GM23338 (cell line): Measurements from ENCODE around the gene CUEDC1. TPM values are rescaled to one million over a fixed set of nuclear protein-coding genes. Genes with fewer than 3 reads are reported as not detected.

ENCODE experiments used
- ATAC-seq: fragments of 200-7000 bp; cut with Tn5 transposase; 3 replicates; pipeline ENCODE4 v1.9.1; 2020
- DNase-seq: peaks from one replicate; pipeline ENCODE4 v3.0.0-alpha.2; 2015; ENCODE audit warnings: low spot score
- H2AFZ ChIP-seq: fragments of 200-600 bp; sonication (generic); 2 replicates; pipeline ENCODE4 v1.8.0; 2016; ENCODE audit warnings: antibody characterized with exemption, mild to moderate bottlenecking, moderate library complexity
- H3F3A ChIP-seq: fragments of 200-600 bp; sonication (generic); replicated peaks from 2 replicates; pipeline ENCODE4 v1.8.0; 2017; ENCODE audit warnings: antibody characterized with exemption, mixed run types, low read depth
- H3K27ac ChIP-seq: fragments of 200-600 bp; sonication (generic); 2 replicates; pipeline ENCODE4 v1.6.1; 2016; ENCODE audit warnings: low read depth
- H3K27me3 ChIP-seq: fragments of 200-600 bp; sonication (generic); 2 replicates; pipeline ENCODE4 v1.8.0; 2016; ENCODE audit warnings: mild to moderate bottlenecking, mixed run types, moderate library complexity; ENCODE audit not compliant: insufficient read depth
- H3K36me3 ChIP-seq: fragments of 200-600 bp; sonication (generic); 2 replicates; pipeline ENCODE4 v1.8.0; 2016; ENCODE audit warnings: mild to moderate bottlenecking; ENCODE audit not compliant: insufficient read depth
- H3K4me1 ChIP-seq: fragments of 200-600 bp; sonication (generic); 2 replicates; pipeline ENCODE4 v1.8.0; 2016; ENCODE audit warnings: mild to moderate bottlenecking, moderate library complexity; ENCODE audit not compliant: insufficient read depth
- H3K4me2 ChIP-seq: fragments of 200-600 bp; sonication (generic); 2 replicates; pipeline ENCODE4 v1.7.1; 2017; ENCODE audit warnings: mixed run types
- H3K4me3 ChIP-seq: fragments of 200-600 bp; sonication (generic); 2 replicates; pipeline ENCODE4 v1.6.1; 2016; ENCODE audit warnings: mixed run types
- H3K79me2 ChIP-seq: fragments of 200-600 bp; sonication (generic); replicated peaks from 2 replicates; pipeline ENCODE4 v1.8.0; 2017; ENCODE audit warnings: mild to moderate bottlenecking; ENCODE audit not compliant: insufficient read depth
- H3K9me2 ChIP-seq: fragments of 200-600 bp; sonication (generic); 2 replicates; pipeline ENCODE4 v1.8.0; 2017; ENCODE audit not compliant: insufficient read depth
- H4K20me1 ChIP-seq: fragments of 200-600 bp; sonication (generic); replicated peaks from 2 replicates; pipeline ENCODE4 v1.8.0; 2017; ENCODE audit warnings: mild to moderate bottlenecking; ENCODE audit not compliant: insufficient read depth
- H3K27ac Mint-ChIP-seq: 2 replicates; pipeline ENCODE4 v1.8.0; 2020; ENCODE audit warnings: inconsistent platforms, mild to moderate bottlenecking, moderate library complexity, mixed read lengths
- H3K27me3 Mint-ChIP-seq: 3 replicates; pipeline ENCODE4 v1.8.0; 2022; ENCODE audit warnings: low read depth, mild to moderate bottlenecking, moderate library complexity, mixed read lengths, inconsistent platforms; ENCODE audit not compliant: insufficient read depth, poor library complexity
- H3K36me3 Mint-ChIP-seq: 3 replicates; pipeline ENCODE4 v1.8.0; 2021; ENCODE audit warnings: low read depth, mild to moderate bottlenecking, inconsistent platforms, moderate library complexity, mixed read lengths
- H3K4me1 Mint-ChIP-seq: 3 replicates; pipeline ENCODE4 v1.8.0; 2020; ENCODE audit warnings: mild to moderate bottlenecking, inconsistent platforms, mixed read lengths
- H3K4me3 Mint-ChIP-seq: 3 replicates; pipeline ENCODE4 v1.8.0; 2021; ENCODE audit warnings: moderate library complexity, mild to moderate bottlenecking, inconsistent platforms, mixed read lengths
- H3K9me3 Mint-ChIP-seq: 3 replicates; pipeline ENCODE4 v1.8.0; 2020; ENCODE audit warnings: moderate library complexity, mild to moderate bottlenecking, inconsistent platforms, mixed read lengths
- CREB1 ChIP-seq: fragments of 250-450 bp; sonication (Bioruptor Pico); IDR thresholded peaks from 2 replicates; pipeline ENCODE4 v1.5.0; 2020; ENCODE audit warnings: low read depth, mild to moderate bottlenecking, moderate library complexity
- CTCF ChIP-seq, 2 experiments: fragments of 200-600 bp in 1 of 2; sonication (generic) in 1 of 2; conservative IDR thresholded peaks; 2 replicates each; pipeline versions ENCODE4 v1.5.1 to v1.6.1; 2016 to 2017; ENCODE audit warnings: antibody characterized with exemption in 2 of 2, low read depth in 2 of 2, mild to moderate bottlenecking in 2 of 2, moderate library complexity in 1 of 2
- ETS1 ChIP-seq: IDR thresholded peaks from 2 replicates; pipeline ENCODE4 v1.6.1; 2016; ENCODE audit warnings: antibody characterized with exemption
- EZH2 ChIP-seq: fragments of 200-600 bp; sonication (generic); IDR thresholded peaks from one replicate; pipeline ENCODE4 v1.8.0; 2017; ENCODE audit warnings: antibody characterized with exemption, mild to moderate bottlenecking, low read depth; ENCODE audit not compliant: unreplicated experiment
- EZH2phosphoT487 ChIP-seq: fragments of 200-600 bp; sonication (generic); IDR thresholded peaks from one replicate; pipeline ENCODE4 v1.8.1; 2018; ENCODE audit warnings: antibody characterized with exemption; ENCODE audit not compliant: unreplicated experiment
- JUNB ChIP-seq: IDR thresholded peaks from one replicate; pipeline ENCODE4 v1.6.1; 2016; ENCODE audit warnings: antibody characterized with exemption; ENCODE audit not compliant: unreplicated experiment
- NANOG ChIP-seq: IDR thresholded peaks from 2 replicates; pipeline ENCODE4 v1.6.1; 2016; ENCODE audit warnings: antibody characterized with exemption, borderline replicate concordance
- POLR2AphosphoS5 ChIP-seq: IDR thresholded peaks from 2 replicates; pipeline ENCODE4 v1.6.1; 2016; ENCODE audit warnings: antibody characterized with exemption, low read depth
- REST ChIP-seq: IDR thresholded peaks from one replicate; pipeline ENCODE4 v1.6.1; 2018; ENCODE audit warnings: antibody characterized with exemption; ENCODE audit not compliant: unreplicated experiment
- STAT1 ChIP-seq: IDR thresholded peaks from one replicate; pipeline ENCODE4 v1.6.1; 2016; ENCODE audit warnings: antibody characterized with exemption; ENCODE audit not compliant: unreplicated experiment
- ZNF114 ChIP-seq: fragments of 250-450 bp; sonication (Bioruptor Pico); IDR thresholded peaks from 2 replicates; pipeline ENCODE4 v1.5.0; 2020; ENCODE audit warnings: mild to moderate bottlenecking, moderate library complexity
- ZNF331 ChIP-seq: fragments of 250-450 bp; sonication (Bioruptor Pico); IDR thresholded peaks from 2 replicates; pipeline ENCODE4 v1.5.0; 2020; ENCODE audit warnings: low read depth, mild to moderate bottlenecking, moderate library complexity
- ZNF462 ChIP-seq: fragments of 250-450 bp; sonication (Bioruptor Pico); IDR thresholded peaks from 2 replicates; pipeline ENCODE4 v1.5.0; 2020; ENCODE audit warnings: mild to moderate bottlenecking, moderate library complexity
- polyA plus RNA-seq: library from polyadenylated mRNA; unstranded; fragments of >200 nt; fragmentation: Nextera tagmentation; extraction: Ambion mirVana; gene quantifications from 2 replicates; pipeline ENCODE4 v1.2.1, GENCODE V29; 2016
- total RNA-seq: library from RNA; depleted of rRNA; stranded (reverse); fragments of >200 nt; shearing (Covaris generic); gene quantifications from 2 replicates; pipeline ENCODE4 v1.2.3, GENCODE V29; 2014

The CUEDC1 gene
- total and polyA plus RNA-seq, 2 experiments from 2014 or later: 3.0 to 7.7 TPM

GRCh38 chr17:57925361-57925990, 29.7 kb downstream of the CUEDC1 start:
- peaks cover 38% of the 10 kb centered on the region for H3K4me1 Mint-ChIP-seq
- no peak overlapping the region for H3K4me3 ChIP-seq
- H3K9me2 ChIP-seq: no peaks in the 10 kb centered on the region
- no peak overlapping the region for H3K27ac Mint-ChIP-seq
- H2AFZ ChIP-seq: no peak overlapping the region
- no peaks in the 10 kb centered on the region for H3K79me2 ChIP-seq
- H3K4me2 ChIP-seq: no peak overlapping the region
- H3K27ac ChIP-seq: no peak overlapping the region
- H3K4me3 Mint-ChIP-seq: no peak overlapping the region
- H3K27me3 ChIP-seq: no peaks in the 10 kb centered on the region
- no peaks in the 10 kb centered on the region for H3K36me3 Mint-ChIP-seq
- H3F3A ChIP-seq: no peaks in the 10 kb centered on the region
- TF ChIP-seq ZNF462 (no peak), REST (no peak), EZH2 (no peak), NANOG (no peak), ZNF331 (CRISPR knock-in tag) (no peak), EZH2phosphoT487 (no peak), STAT1 (no peak), POLR2AphosphoS5 (no peak), JUNB (no peak), ZNF114 (CRISPR knock-in tag) (no peak), CREB1 (CRISPR knock-in tag) (no peak), ETS1 (no peak), CTCF (conservative IDR thresholded peaks at IDR 0.05; ENCODE audit: low read depth in 2 of 2) (no peak)
- H3K4me1 ChIP-seq: peaks cover 15% of the 10 kb centered on the region
- DNase-seq: no peak
- H3K27me3 Mint-ChIP-seq: peaks cover 21% of the 10 kb centered on the region
- no peaks in the 10 kb centered on the region for H3K9me3 Mint-ChIP-seq
- ATAC-seq: peak; percentile 14
- no peaks in the 10 kb centered on the region for H4K20me1 ChIP-seq
- H3K36me3 ChIP-seq: no peaks in the 10 kb centered on the region
